Measurements from ENCODE around the gene CDC42SE2.
"Not testable (repeated sequence)": the region's sequence is repeated elsewhere in the genome, so short reads cannot be mapped to it uniquely, and the experiment has no call there.

DNA sequence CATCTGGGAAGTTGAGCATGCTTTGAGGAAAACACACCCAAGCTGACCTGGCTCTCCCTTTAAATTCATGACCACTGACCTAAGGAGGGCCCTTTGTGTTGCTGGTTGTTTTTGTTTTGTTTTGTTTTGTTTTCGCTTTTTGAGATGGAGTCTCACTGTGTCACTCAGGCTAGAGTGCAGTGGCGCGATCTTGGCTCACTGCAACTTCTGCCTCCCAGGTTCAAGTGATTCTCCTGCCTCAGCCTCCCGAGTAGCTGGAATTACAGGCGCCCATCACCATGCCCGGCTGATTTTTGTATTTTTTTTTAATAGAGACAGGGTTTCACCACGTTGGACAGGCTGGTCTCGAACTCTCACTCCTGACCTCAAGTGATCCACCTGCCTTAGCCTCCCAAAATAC, 8.0 kb downstream of the CDC42SE2 start:
- not testable (repeated sequence) for TF ChIP-seq CTCF (IDR thresholded peaks at IDR 0.05); ZFX (IDR thresholded peaks at IDR 0.05; ENCODE audit: borderline replicate concordance)
